Placental epithelial cell (primary cell): ENCODE measurements around the gene COX5A. TPM values are rescaled to one million over a fixed set of nuclear protein-coding genes. Genes with fewer than 3 reads are reported as not detected.

Experiments used
- small RNA-seq: library from RNA; depleted of rRNA; stranded (forward); fragments of <200 nt; gene quantifications from one replicate; pipeline ENCODE3, GENCODE V24; 2012
- total RNA-seq: library from RNA; depleted of rRNA; stranded (reverse); fragments of >200 nt; gene quantifications from 2 replicates; pipeline ENCODE4 v1.2.3, GENCODE V29; 2012

COX5A gene
- 23.9 and 32.9 TPM in 2 replicates for total RNA-seq

GRCh38 chr15:74937590-74938371 lies at the start of gene COX5A:
Gene COX5A (minus strand): TSS chr15:74938073. CDS start chr15:74938014, 59 bp downstream.

GRCh38 chr15:74956648-74957475 lies 19.0 kb upstream of the COX5A start, which contains the start of gene RPP25:
Gene RPP25 (minus strand): TSS chr15:74956772. CDS start chr15:74956583, 189 bp downstream.

GRCh38 chr15:74906450-74907162 lies 31.3 kb downstream of the COX5A start, which contains the start of gene FAM219B:
Gene FAM219B (minus strand): TSS chr15:74906851. CDS start chr15:74906800, 51 bp downstream.

GRCh38 chr15:74889883-74890664 lies 47.8 kb downstream of the COX5A start, which contains the start of gene MPI:
Gene MPI (plus strand): TSS chr15:74890042. CDS start chr15:74890074, 32 bp downstream.

GRCh38 chr15:74873036-74873755 lies 64.7 kb downstream of the COX5A start, which contains the start of gene SCAMP2:
Gene SCAMP2 (minus strand): TSS chr15:74873365. CDS start chr15:74873255, 110 bp downstream.

Small RNAs within 50 kb of the gene (small RNA-seq; reads per million reads assigned to genes)
- not detected for gene RF00019

Other genes with a start within 250 kb of the COX5A start
- 10.6 and 14.0 TPM in 2 replicates for gene EDC3, start 242.0 kb downstream of the COX5A start, total RNA-seq
- 0.11 TPM in 1 of 2 replicates, not detected in the other for gene CYP1A1, start 212.5 kb downstream of the COX5A start, total RNA-seq
- gene CYP1A2, start 189.2 kb downstream of the COX5A start, total RNA-seq = not detected in 2 replicates
- 20.3 and 27.1 TPM in 2 replicates for gene CSK, start 156.0 kb downstream of the COX5A start, total RNA-seq
- gene LMAN1L, start 125.2 kb downstream of the COX5A start, total RNA-seq = 0.11 TPM in 1 of 2 replicates, not detected in the other
- not detected in 2 replicates for gene CPLX3, start 111.4 kb downstream of the COX5A start, total RNA-seq
- 6.3 and 8.2 TPM in 2 replicates for gene ULK3, start 94.9 kb downstream of the COX5A start, total RNA-seq
- 29.8 and 54.7 TPM in 2 replicates for gene SCAMP2, start 64.7 kb downstream of the COX5A start, total RNA-seq
- 36.5 and 63.0 TPM in 2 replicates for gene MPI, start 48.0 kb downstream of the COX5A start, total RNA-seq
- 30.1 and 31.4 TPM in 2 replicates for gene FAM219B, start 31.2 kb downstream of the COX5A start, total RNA-seq
- gene RPP25, start 18.7 kb upstream of the COX5A start, total RNA-seq = 0.98 and 2.0 TPM in 2 replicates
- 0.39 and 0.87 TPM in 2 replicates for gene SCAMP5, start 57.5 kb upstream of the COX5A start, total RNA-seq
- gene PPCDC, start 85.5 kb upstream of the COX5A start, total RNA-seq = 11.2 and 12.2 TPM in 2 replicates